ENCODE results near the gene SYNE2. TPM values are rescaled to one million over a fixed set of nuclear protein-coding genes. Genes with fewer than 3 reads are reported as not detected.

SYNE2 gene
- total RNA-seq, 1 experiment from 2014 or later: 71.1 TPM

DNA sequence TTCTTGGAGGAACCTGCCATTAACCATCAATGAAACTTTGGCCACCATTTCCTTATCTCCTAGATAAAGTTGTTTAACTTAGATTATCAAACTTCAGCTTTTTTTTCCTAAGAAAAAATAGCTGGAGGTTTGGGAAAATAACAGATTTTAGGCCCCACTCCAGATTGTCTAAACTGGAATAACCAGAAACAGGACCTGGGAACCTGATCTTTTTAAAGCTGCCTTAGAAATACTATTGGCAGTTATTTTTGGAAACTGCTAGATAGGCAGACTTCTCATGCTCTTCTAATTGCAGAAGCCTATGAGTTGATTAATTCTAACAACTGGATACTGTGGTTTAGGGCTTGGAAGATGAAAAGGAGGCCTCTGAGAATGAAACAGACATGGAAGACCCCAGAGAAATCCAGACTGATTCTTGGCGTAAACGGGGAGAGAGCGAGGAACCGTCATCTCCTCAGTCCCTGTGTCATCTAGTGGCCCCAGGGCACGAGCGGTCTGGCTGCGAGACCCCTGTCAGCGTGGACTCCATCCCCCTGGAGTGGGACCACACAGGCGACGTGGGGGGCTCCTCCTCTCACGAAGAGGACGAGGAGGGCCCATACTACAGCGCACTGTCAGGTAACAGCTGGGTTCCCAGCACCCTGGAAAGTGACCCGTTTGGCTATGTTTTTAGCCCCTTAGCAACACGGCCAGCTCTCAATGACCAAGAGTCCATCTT lies 361.2 kb downstream of the SYNE2 start:
- Mint-ChIP-seq H3K4me1 (no peaks in the 10 kb centered on the region), H3K9me3 (no peaks in the 10 kb centered on the region), H3K27me3 (ENCODE audit: low read depth) (no peaks in the 10 kb centered on the region), H3K27ac (no peak overlapping the region), H3K4me3 (no peak overlapping the region), H3K36me3 (peaks cover 80% of the 10 kb centered on the region)
- ChIA-PET CTCF (interaction anchor here (1.0 to 1.2 kb wide), 2 partner anchors 80 to 83 kb away, joined by 3 read pairs; partner anchors contain the start of gene ESR2), POLR2A (no interaction called here)
- ATAC-seq: no peak
- TF ChIP-seq ZNF232 (CRISPR knock-in tag; IDR thresholded peaks at IDR 0.05): no peak
- TF ChIP-seq ATF1 (CRISPR knock-in tag; IDR thresholded peaks at IDR 0.05): no peak
- TF ChIP-seq NR3C1 (CRISPR knock-in tag; conservative IDR thresholded peaks at IDR 0.05; ENCODE audit: low read depth): no peak
- TF ChIP-seq MYBL2 (CRISPR knock-in tag; IDR thresholded peaks at IDR 0.05): no peak
- TF ChIP-seq PRRX2 (CRISPR knock-in tag; IDR thresholded peaks at IDR 0.05): no peak
- TF ChIP-seq, protein P1, sequence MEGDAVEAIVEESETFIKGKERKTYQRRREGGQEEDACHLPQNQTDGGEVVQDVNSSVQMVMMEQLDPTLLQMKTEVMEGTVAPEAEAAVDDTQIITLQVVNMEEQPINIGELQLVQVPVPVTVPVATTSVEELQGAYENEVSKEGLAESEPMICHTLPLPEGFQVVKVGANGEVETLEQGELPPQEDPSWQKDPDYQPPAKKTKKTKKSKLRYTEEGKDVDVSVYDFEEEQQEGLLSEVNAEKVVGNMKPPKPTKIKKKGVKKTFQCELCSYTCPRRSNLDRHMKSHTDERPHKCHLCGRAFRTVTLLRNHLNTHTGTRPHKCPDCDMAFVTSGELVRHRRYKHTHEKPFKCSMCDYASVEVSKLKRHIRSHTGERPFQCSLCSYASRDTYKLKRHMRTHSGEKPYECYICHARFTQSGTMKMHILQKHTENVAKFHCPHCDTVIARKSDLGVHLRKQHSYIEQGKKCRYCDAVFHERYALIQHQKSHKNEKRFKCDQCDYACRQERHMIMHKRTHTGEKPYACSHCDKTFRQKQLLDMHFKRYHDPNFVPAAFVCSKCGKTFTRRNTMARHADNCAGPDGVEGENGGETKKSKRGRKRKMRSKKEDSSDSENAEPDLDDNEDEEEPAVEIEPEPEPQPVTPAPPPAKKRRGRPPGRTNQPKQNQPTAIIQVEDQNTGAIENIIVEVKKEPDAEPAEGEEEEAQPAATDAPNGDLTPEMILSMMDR (IDR thresholded peaks at IDR 0.05): no peak
- TF ChIP-seq NFYB (CRISPR knock-in tag; conservative IDR thresholded peaks at IDR 0.05; ENCODE audit: low read depth): no peak
- TF ChIP-seq ZNF138 (CRISPR knock-in tag; conservative IDR thresholded peaks at IDR 0.05): no peak
- no peak for TF ChIP-seq ZNF121 (CRISPR knock-in tag; IDR thresholded peaks at IDR 0.05)
- no peak for DNase-seq (ENCODE audit: low spot score)

DNA sequence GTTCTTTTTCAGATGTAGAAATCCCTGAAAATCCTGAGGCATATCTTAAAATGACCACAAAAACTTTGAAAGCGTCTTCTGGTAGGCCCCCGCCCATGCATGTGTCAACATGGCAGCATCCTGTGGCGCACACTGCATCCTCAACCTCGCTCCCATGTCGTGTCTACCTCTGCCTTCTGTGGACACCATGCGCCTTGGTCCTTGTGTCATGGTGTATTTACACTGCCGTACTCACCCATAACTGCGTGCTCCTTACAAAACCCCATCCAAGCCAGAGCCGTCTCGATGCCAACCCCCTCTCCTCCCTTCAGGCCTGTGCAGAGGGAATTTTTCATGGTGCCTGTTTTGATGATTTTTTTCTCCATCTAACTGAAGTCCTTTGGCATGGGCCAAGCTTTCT lies 362.5 kb downstream of the SYNE2 start:
- DNase-seq (ENCODE audit: low spot score): no peak
- peaks cover 84% of the 10 kb centered on the region for H3K36me3 Mint-ChIP-seq
- POLR2A ChIA-PET: no interaction called here
- H3K4me3 Mint-ChIP-seq: no peak overlapping the region
- no peak for ATAC-seq
- TF ChIP-seq ZNF671 (CRISPR knock-in tag; IDR thresholded peaks at IDR 0.05): no peak
- no peaks in the 10 kb centered on the region for H3K4me1 Mint-ChIP-seq
- CTCF ChIA-PET: interaction anchor here (1.0 kb wide), 1 partner anchor 82 kb away, joined by 3 read pairs; no protein-coding TSS in a partner anchor
- no peaks in the 10 kb centered on the region for H3K27me3 Mint-ChIP-seq (ENCODE audit: low read depth)
- no peaks in the 10 kb centered on the region for H3K9me3 Mint-ChIP-seq
- no peak overlapping the region for H3K27ac Mint-ChIP-seq

DNA sequence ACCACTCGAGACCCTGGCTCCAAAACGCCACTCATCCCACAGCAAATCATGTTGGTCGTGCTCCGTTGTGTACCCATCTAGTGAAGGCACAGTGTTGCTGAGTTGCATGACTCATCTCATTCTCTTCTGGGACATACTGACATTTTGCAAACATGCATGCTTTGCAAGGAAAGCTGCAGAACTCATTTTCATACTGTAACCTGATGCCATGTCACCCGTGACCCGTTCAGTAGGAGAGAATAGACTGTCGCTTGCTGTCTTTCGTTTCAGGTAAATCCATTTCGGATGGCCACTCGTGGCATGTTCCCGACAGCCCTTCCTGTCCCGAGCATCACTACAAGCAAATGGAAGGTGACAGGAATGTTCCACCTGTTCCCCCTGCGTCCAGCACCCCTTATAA lies 363.2 kb downstream of the SYNE2 start:
- ChIA-PET CTCF (interaction anchor here (1.2 kb wide), 1 partner anchor 78 kb away, joined by 4 read pairs; no protein-coding TSS in a partner anchor), POLR2A (no interaction called here)
- no peak overlapping the region; the same call in 1 of the 2 replicates for H3K27ac Mint-ChIP-seq
- no peaks in the 10 kb centered on the region for H3K27me3 Mint-ChIP-seq (ENCODE audit: low read depth)
- DNase-seq (ENCODE audit: low spot score) (no peak), ATAC-seq (no peak)
- H3K36me3 Mint-ChIP-seq: peaks cover 82% of the 10 kb centered on the region
- H3K4me1 Mint-ChIP-seq: no peaks in the 10 kb centered on the region
- no peak for TF ChIP-seq ZNF423 (CRISPR knock-in tag; IDR thresholded peaks at IDR 0.05)
- no peaks in the 10 kb centered on the region for H3K9me3 Mint-ChIP-seq
- no peak overlapping the region for H3K4me3 Mint-ChIP-seq

DNA sequence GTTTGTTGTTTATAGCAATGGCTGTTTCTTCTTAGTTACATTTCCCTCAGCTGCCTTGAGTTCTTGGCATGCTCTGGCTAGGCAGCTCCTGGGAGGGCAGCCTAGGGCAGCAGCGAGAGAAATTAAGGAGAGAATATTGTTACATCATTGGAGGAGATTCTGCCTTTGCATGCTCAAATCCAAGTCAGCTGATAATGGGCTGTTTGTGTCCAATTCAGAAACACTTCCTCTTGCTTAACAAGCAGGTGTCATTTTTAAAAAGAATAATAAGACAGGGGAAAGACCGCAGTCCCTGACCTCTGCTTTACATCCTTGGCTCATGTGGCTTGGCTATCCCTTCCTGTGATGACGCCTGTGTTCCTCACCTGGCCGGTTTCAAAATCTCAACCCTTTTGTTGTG lies 364.5 kb downstream of the SYNE2 start:
- POLR2A ChIA-PET: no interaction called here
- Mint-ChIP-seq H3K36me3 (peaks cover 78% of the 10 kb centered on the region), H3K9me3 (no peaks in the 10 kb centered on the region), H3K4me3 (no peak overlapping the region), H3K4me1 (no peaks in the 10 kb centered on the region), H3K27me3 (ENCODE audit: low read depth) (no peaks in the 10 kb centered on the region), H3K27ac (no peak overlapping the region)
- DNase-seq (ENCODE audit: low spot score) (no peak), ATAC-seq (no peak)
- CTCF ChIA-PET: interaction anchor here (1.2 kb wide), 1 partner anchor 79 kb away, joined by 4 read pairs; no protein-coding TSS in a partner anchor
- TF ChIP-seq, protein P2, sequence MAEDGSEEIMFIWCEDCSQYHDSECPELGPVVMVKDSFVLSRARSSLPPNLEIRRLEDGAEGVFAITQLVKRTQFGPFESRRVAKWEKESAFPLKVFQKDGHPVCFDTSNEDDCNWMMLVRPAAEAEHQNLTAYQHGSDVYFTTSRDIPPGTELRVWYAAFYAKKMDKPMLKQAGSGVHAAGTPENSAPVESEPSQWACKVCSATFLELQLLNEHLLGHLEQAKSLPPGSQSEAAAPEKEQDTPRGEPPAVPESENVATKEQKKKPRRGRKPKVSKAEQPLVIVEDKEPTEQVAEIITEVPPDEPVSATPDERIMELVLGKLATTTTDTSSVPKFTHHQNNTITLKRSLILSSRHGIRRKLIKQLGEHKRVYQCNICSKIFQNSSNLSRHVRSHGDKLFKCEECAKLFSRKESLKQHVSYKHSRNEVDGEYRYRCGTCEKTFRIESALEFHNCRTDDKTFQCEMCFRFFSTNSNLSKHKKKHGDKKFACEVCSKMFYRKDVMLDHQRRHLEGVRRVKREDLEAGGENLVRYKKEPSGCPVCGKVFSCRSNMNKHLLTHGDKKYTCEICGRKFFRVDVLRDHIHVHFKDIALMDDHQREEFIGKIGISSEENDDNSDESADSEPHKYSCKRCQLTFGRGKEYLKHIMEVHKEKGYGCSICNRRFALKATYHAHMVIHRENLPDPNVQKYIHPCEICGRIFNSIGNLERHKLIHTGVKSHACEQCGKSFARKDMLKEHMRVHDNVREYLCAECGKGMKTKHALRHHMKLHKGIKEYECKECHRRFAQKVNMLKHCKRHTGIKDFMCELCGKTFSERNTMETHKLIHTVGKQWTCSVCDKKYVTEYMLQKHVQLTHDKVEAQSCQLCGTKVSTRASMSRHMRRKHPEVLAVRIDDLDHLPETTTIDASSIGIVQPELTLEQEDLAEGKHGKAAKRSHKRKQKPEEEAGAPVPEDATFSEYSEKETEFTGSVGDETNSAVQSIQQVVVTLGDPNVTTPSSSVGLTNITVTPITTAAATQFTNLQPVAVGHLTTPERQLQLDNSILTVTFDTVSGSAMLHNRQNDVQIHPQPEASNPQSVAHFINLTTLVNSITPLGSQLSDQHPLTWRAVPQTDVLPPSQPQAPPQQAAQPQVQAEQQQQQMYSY (CRISPR knock-in tag; IDR thresholded peaks at IDR 0.05): no peak
- TF ChIP-seq, protein P1 (IDR thresholded peaks at IDR 0.05): no peak
- TF ChIP-seq SMAD4 (CRISPR knock-in tag; IDR thresholded peaks at IDR 0.05) (no peak), OVOL2 (CRISPR knock-in tag; IDR thresholded peaks at IDR 0.05; ENCODE audit: borderline replicate concordance) (no peak), GRHL2 (CRISPR knock-in tag; IDR thresholded peaks at IDR 0.05; ENCODE audit: insufficient replicate concordance, severe bottlenecking) (no peak)
- TF ChIP-seq, protein P3, sequence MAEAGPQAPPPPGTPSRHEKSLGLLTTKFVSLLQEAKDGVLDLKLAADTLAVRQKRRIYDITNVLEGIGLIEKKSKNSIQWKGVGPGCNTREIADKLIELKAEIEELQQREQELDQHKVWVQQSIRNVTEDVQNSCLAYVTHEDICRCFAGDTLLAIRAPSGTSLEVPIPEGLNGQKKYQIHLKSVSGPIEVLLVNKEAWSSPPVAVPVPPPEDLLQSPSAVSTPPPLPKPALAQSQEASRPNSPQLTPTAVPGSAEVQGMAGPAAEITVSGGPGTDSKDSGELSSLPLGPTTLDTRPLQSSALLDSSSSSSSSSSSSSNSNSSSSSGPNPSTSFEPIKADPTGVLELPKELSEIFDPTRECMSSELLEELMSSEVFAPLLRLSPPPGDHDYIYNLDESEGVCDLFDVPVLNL (CRISPR knock-in tag; IDR thresholded peaks at IDR 0.05; ENCODE audit: borderline replicate concordance, low read depth): no peak
- TF ChIP-seq, protein P4, sequence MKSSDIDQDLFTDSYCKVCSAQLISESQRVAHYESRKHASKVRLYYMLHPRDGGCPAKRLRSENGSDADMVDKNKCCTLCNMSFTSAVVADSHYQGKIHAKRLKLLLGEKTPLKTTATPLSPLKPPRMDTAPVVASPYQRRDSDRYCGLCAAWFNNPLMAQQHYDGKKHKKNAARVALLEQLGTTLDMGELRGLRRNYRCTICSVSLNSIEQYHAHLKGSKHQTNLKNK (CRISPR knock-in tag; IDR thresholded peaks at IDR 0.05): no peak
